Body of pancreas (tissue), 4 donors: ENCODE data around the gene LHFPL6.

Source experiments
- POLR2A ChIP-seq, 3 donors: fragments of 450-650 bp; IDR thresholded peaks; one replicate each; pipeline ENCODE4 v1.6.1; 2016; ENCODE audit warnings: antibody characterized with exemption in 3 of 3, mild to moderate bottlenecking in 2 of 3
- TF ChIP-seq, protein P1 (sequence below), 7 experiments: fragments of 450-650 bp in 4 of 7; fragments of 200-600 bp in 3 of 7; sonication (generic) in 3 of 7; IDR thresholded peaks; one replicate each; pipeline ENCODE4 v1.5.1; 2016 to 2019; ENCODE audit warnings: antibody characterized with exemption in 7 of 7

DNA sequence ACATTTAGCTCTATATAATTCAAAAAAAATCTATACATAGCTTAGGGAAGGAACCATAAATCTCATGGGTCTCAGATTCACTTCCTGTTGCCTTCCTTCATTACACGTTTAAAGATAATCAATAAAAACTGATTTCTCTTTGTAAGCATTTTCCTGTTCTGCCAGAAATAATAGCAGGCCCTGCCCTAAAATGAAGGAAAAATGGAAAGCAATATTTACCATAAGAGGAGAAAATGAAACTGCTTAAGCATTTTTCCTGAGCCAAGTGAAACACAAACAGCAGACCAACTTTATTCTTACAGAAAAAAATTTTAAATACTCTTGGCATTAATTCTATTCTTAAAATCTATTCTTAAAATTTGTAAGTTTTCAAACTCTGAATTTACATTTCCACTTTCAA is 4.0 kb downstream of the LHFPL6 start:
- TF ChIP-seq, protein P1, sequence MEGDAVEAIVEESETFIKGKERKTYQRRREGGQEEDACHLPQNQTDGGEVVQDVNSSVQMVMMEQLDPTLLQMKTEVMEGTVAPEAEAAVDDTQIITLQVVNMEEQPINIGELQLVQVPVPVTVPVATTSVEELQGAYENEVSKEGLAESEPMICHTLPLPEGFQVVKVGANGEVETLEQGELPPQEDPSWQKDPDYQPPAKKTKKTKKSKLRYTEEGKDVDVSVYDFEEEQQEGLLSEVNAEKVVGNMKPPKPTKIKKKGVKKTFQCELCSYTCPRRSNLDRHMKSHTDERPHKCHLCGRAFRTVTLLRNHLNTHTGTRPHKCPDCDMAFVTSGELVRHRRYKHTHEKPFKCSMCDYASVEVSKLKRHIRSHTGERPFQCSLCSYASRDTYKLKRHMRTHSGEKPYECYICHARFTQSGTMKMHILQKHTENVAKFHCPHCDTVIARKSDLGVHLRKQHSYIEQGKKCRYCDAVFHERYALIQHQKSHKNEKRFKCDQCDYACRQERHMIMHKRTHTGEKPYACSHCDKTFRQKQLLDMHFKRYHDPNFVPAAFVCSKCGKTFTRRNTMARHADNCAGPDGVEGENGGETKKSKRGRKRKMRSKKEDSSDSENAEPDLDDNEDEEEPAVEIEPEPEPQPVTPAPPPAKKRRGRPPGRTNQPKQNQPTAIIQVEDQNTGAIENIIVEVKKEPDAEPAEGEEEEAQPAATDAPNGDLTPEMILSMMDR (IDR thresholded peaks at IDR 0.05), result no peak
- no peak for TF ChIP-seq POLR2A (IDR thresholded peaks at IDR 0.05)
